HFF-Myc (cell line): ENCODE results near the gene WBP2.

Source experiments
- DNase-seq: peaks from one replicate; pipeline ENCODE4 v3.0.0-alpha.2; 2011; ENCODE audit warnings: low read depth; ENCODE audit errors: extremely low read depth
- H3K4me3 ChIP-seq: replicated peaks from 2 replicates; pipeline ENCODE4 v1.5.1; 2011; ENCODE audit warnings: low read depth, mild to moderate bottlenecking, control low read depth, low read length
- CTCF ChIP-seq: IDR thresholded peaks from 2 replicates; pipeline ENCODE4 v1.5.1; 2012; ENCODE audit warnings: mild to moderate bottlenecking, low read depth, low read length, control low read depth; ENCODE audit errors: missing control alignments

WBP2 gene

GRCh38 chr17:75803883-75804282 is 51.3 kb downstream of the WBP2 start:
- H3K4me3 ChIP-seq = no peak overlapping the region
- no peak for DNase-seq
- no peak for TF ChIP-seq CTCF

- no peak for TF ChIP-seq CTCF
- no peak overlapping the region for H3K4me3 ChIP-seq
- no peak for DNase-seq
These were observed 55.7 kb downstream of the WBP2 start for GRCh38 chr17:75799402-75799801.

DNA sequence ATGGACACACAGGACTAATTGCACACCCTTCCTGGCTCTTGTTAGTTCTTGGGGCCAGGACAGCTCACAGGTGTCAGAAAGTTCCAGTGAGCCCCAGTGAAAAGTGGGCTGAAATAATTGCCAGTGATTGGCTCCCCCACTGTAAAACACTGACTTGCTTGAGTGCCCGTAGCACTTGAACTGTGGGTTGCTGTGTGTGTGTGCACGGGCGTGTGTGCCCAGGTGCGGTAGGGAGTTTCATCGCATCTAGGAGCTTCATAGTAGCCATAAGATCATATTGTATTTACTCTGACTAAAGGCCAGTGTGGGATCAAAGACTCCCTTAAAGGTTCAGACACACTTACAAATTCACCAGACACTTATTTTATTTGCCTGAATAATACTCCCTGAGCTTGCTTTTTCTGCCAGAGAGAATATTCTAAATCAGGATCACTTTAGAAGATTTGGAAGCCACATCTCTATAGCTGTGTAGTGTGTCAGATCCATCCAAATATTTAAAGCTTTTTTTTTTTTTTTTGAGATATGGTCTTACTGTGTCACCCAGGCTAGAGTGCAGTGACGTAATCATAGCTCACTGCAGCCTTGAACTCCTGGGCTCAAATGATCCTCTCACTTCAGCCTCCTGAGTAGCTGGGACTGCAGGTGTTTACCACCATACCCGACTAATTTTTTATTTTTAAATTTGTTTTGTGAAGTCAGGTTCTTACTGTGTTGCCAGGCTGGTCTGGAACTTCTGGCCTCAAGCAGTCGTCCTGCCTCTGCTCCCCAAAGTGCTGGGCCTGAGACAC is 59.1 kb downstream of the WBP2 start:
- no peak for TF ChIP-seq CTCF

More for the DNA sequence above, 59.1 kb downstream of the WBP2 start:
- no peak overlapping the region for H3K4me3 ChIP-seq
- no peak for DNase-seq
